Astrocyte of the spinal cord (primary cell): ENCODE measurements around the gene FBRS.
A peak's percentile ranks its signal among the peaks of the same experiment; 100 is the strongest.

Experiments
- DNase-seq: peaks from one replicate; pipeline ENCODE4 v3.0.0; 2011; ENCODE audit warnings: low read depth, low spot score
- H3K4me3 ChIP-seq: 2 replicates; pipeline ENCODE4 v1.5.1; 2011; ENCODE audit warnings: low read depth, mild to moderate bottlenecking, low read length, moderate library complexity
- in situ Hi-C: cut with HindIII; loops from 2 replicates; pipeline ENCODE4 v1.10.0; 2017; ENCODE audit warnings: low sequenced_read_pairs
- TF ChIP-seq, protein P1 (sequence below): IDR thresholded peaks from 2 replicates; pipeline ENCODE4 v1.5.1; 2012; ENCODE audit warnings: low read depth, mild to moderate bottlenecking, low read length, inconsistent platforms

Gene FBRS

GRCh38 chr16:30664616-30665109 lies 6.4 kb downstream of the FBRS start:
- no peak for DNase-seq
- no peak overlapping the region for H3K4me3 ChIP-seq
- in situ Hi-C loops, result no loop called here
- TF ChIP-seq, protein P1, sequence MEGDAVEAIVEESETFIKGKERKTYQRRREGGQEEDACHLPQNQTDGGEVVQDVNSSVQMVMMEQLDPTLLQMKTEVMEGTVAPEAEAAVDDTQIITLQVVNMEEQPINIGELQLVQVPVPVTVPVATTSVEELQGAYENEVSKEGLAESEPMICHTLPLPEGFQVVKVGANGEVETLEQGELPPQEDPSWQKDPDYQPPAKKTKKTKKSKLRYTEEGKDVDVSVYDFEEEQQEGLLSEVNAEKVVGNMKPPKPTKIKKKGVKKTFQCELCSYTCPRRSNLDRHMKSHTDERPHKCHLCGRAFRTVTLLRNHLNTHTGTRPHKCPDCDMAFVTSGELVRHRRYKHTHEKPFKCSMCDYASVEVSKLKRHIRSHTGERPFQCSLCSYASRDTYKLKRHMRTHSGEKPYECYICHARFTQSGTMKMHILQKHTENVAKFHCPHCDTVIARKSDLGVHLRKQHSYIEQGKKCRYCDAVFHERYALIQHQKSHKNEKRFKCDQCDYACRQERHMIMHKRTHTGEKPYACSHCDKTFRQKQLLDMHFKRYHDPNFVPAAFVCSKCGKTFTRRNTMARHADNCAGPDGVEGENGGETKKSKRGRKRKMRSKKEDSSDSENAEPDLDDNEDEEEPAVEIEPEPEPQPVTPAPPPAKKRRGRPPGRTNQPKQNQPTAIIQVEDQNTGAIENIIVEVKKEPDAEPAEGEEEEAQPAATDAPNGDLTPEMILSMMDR, result no peak

DNA sequence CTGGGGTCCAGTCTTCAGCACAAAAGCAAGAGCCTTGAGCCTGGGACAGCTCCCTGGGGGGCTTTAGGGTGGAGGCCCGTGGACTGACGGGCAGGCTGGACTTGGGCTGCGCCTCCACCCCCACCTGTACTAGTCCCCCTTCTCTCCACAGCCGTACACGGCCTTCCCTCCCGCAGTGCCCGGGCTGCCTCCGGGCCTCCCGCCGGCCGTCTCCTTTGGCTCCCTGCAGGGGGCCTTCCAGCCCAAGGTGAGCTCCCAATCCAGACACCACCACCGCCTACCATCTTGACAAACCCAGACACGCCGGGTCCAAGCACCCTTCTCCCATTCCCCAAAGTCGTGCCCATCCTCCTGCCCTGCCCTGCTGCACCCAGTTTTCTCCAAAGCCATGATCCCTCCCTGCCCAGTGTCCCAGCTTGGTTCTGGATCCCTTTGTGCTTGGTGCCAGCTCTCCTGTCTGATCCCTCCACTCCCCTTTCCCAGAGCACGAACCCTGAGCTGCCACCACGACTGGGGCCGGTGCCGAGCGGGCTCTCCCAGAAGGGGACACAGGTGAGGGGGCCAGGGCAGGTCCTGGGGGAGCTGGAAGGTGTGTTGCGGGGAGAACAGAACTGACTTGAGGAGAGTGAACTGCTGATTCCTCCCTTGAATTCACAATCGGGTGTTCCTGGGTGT lies 7.1 kb downstream of the FBRS start:
- TF ChIP-seq, protein P1, result no peak
- no peak overlapping the region for H3K4me3 ChIP-seq
- no peak for DNase-seq
- in situ Hi-C loops, result no loop called here

DNA sequence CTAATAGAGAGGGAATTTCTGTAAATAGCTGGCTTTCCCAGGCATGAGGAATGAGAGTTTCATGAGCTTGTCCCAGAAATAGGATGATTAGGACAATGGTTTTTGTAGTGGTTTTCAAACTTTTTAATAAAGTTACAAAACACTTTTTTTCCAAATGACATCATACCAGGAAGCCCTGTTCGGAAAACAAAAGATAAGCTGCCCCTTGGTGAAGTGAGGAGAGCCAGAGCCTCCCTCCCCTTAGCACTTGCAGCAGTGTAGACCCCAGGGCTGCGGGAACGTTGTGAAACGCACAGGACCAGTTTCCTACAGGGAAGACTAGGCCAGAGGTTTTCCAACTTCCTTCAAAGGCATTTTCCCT lies 7.6 kb downstream of the FBRS start:
- in situ Hi-C loops, result no loop called here
- no peak overlapping the region for H3K4me3 ChIP-seq
- no peak for DNase-seq
- TF ChIP-seq, protein P1, result no peak

GRCh38 chr16:30666681-30667080 lies 8.4 kb downstream of the FBRS start:
- in situ Hi-C loops, result no loop called here
- TF ChIP-seq, protein P1, result no peak
- no peak overlapping the region for H3K4me3 ChIP-seq
- DNase-seq, result peak; percentile 24

- no peak overlapping the region for H3K4me3 ChIP-seq
- TF ChIP-seq, protein P1, result no peak
- in situ Hi-C loops, result no loop called here
- no peak for DNase-seq
These were observed 9.2 kb downstream of the FBRS start for GRCh38 chr16:30667361-30667905.

- in situ Hi-C loops, result no loop called here
- TF ChIP-seq, protein P1, result no peak
- H3K4me3 ChIP-seq, result no peak overlapping the region
- no peak for DNase-seq
These were observed 10.2 kb downstream of the FBRS start for GRCh38 chr16:30668393-30668792.
